GM12875 (cell line): ENCODE results near the gene OR4D11.
"Not testable (repeated sequence)": the region's sequence is repeated elsewhere in the genome, so short reads cannot be mapped to it uniquely, and the experiment has no call there.

Experiments
- H3K4me3 ChIP-seq: one replicate; pipeline ENCODE4 v1.5.1; 2011; ENCODE audit warnings: low read depth, low read length, control low read depth
- TF ChIP-seq, protein P1 (sequence below): IDR thresholded peaks from 2 replicates; pipeline ENCODE4 v1.5.1; 2011; ENCODE audit warnings: low read depth, mild to moderate bottlenecking, control low read depth, inconsistent platforms, low read length, moderate library complexity, borderline replicate concordance; ENCODE audit not compliant: insufficient read depth

The OR4D11 gene

DNA sequence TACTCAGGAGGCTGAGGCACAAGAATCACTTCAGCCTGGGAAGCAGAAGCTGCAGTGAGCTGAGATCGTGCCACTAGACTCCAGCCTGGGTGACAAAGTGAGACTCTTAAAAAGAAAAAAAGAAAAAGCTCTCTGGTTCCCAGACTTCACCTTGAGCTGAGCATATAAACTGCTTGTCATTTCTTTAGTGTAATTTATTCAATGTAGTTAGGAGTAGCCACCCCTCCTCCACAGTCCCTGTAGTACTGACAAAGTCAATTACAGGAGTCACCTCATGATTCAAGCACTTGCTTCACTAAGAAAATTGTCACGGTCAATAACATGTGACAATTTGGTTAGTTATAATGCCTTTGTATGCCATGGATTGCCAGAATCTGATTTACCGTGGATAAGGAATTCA, 23.0 kb upstream of the OR4D11 start:
- TF ChIP-seq, protein P1, sequence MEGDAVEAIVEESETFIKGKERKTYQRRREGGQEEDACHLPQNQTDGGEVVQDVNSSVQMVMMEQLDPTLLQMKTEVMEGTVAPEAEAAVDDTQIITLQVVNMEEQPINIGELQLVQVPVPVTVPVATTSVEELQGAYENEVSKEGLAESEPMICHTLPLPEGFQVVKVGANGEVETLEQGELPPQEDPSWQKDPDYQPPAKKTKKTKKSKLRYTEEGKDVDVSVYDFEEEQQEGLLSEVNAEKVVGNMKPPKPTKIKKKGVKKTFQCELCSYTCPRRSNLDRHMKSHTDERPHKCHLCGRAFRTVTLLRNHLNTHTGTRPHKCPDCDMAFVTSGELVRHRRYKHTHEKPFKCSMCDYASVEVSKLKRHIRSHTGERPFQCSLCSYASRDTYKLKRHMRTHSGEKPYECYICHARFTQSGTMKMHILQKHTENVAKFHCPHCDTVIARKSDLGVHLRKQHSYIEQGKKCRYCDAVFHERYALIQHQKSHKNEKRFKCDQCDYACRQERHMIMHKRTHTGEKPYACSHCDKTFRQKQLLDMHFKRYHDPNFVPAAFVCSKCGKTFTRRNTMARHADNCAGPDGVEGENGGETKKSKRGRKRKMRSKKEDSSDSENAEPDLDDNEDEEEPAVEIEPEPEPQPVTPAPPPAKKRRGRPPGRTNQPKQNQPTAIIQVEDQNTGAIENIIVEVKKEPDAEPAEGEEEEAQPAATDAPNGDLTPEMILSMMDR: no peak
- no peak overlapping the region for H3K4me3 ChIP-seq

DNA sequence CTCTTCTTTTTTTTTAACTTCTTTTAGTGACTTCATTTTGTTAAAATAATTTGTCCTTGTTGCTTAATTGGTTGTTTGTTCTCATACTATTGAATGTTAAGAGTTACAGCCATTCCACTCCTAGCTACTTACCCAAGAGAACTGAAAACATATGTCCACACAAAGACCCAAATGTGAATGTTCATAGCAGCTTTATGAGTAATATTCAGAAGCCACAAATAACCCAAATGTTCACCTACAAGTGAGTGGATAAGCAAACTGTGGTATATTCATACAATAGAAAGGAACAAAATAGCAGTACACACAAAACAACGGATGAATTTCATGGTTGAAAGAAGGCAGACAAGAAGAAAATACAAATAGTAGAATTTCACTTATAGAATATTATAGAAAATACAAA, 1.4 kb upstream of the OR4D11 start:
- H3K4me3 ChIP-seq: no peak overlapping the region
- TF ChIP-seq, protein P1: no peak

DNA sequence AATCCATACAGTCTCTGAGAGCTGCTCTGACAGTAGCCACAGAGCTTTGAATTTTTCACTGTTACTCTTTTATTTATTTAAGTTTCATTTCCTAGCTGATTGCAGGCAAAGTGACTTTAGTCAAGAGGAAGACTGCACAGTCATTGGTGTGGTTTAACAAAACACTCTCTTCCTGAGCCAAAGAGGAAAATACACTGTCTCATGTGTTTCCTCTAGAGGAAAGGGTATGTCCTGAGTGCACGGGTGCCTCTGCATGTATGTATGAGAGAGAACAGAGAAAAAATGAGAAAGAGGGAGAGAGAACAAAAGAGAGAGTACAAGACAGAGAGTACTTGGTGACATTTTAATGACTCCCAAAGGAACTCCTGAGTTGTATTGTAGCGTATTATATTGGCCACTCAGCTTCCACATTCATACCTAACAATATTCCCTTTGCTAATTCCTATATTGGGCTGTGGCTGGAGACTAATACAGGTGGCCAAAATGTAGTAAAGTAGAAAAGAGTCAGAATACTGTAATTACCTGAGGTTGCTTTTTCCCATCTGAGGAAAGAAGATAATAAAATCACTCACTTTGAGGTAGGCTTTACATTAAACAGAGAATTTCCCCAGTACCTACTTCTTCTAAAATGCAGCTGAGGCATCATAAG, 7.7 kb downstream of the OR4D11 start, which contains the start of gene OR4D9:
Gene OR4D9, plus strand, starts transcription at position 599 of the 649 bp plus-strand sequence. CDS start 3,374 bp downstream, outside the sequence.
- TF ChIP-seq, protein P1: no peak

GRCh38 chr11:59511675-59512074, 8.3 kb downstream of the OR4D11 start:
- no peak overlapping the region for H3K4me3 ChIP-seq
- TF ChIP-seq, protein P1: no peak

More for the DNA sequence above, 7.7 kb downstream of the OR4D11 start, which contains the start of gene OR4D9:
- no peak within 1 kb of the TSS for H3K4me3 ChIP-seq

GRCh38 chr11:59520139-59520538, 16.8 kb downstream of the OR4D11 start:
- not testable (repeated sequence) for H3K4me3 ChIP-seq

DNA sequence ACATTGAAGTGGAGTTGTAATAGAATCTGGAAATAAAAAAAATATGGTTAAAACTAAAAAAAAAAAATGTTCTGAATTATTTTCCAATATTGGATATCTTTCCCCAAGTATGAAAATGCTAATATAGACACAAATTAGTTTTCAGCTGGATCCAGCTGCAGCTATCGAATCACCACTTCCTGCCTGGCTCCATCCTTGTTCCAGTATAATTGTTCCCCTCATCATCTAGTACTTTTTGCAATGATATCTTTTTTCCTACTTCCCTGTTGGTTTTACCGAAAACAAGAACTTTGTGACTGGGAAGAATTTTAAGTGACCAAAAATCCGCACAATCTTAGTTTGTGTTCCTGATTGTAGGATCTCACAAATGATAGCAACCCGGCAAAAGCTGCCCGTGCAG, 17.4 kb downstream of the OR4D11 start:
- TF ChIP-seq, protein P1: no peak
- no peak overlapping the region for H3K4me3 ChIP-seq

DNA sequence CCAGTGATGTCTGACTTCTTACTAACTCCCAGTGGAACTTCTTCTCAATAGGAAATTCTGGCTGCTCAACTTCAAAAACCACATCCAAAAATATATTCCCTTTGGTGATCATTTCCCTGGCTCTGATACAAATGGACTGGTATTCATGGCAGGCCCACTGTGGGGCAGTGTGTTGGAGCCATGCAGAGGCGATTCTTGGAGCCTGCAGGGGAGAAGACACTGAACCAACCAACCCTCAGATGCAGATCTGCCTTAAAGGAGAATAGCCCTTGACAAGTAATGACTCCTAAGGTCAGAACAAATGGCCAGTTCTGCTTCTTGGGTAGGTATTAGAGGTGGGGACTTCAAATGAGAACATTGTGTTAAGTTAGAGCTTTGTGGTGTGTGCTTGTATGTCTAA, 20.2 kb downstream of the OR4D11 start:
- no peak overlapping the region for H3K4me3 ChIP-seq
- TF ChIP-seq, protein P1: no peak
